Transverse colon (tissue), 4 donors: ENCODE results near the gene MANBA. TPM values are rescaled to one million over a fixed set of nuclear protein-coding genes. Genes with fewer than 3 reads are reported as not detected.

Source experiments
- DNase-seq: peaks from one replicate; pipeline ENCODE4 v3.0.0-alpha.2; 2019
- H3K27ac ChIP-seq, 4 donors: fragments of 200-600 bp; sonication (generic); 2 replicates each; pipeline ENCODE4 v1.5.1; 2016 to 2018; ENCODE audit warnings: inconsistent platforms in 4 of 4
- H3K27me3 ChIP-seq: fragments of 200-600 bp; sonication (generic); 2 replicates; pipeline ENCODE4 v1.5.1; 2017; ENCODE audit warnings: inconsistent platforms
- H3K36me3 ChIP-seq, 4 donors: fragments of 200-600 bp; sonication (generic); 2 replicates each; pipeline ENCODE4 v1.5.1; 2017 to 2019; ENCODE audit warnings: inconsistent platforms in 4 of 4
- H3K4me1 ChIP-seq, 4 donors: fragments of 200-600 bp; sonication (generic); 2 replicates each; pipeline ENCODE4 v1.5.1; 2017 to 2020; ENCODE audit warnings: inconsistent platforms in 4 of 4
- H3K4me3 ChIP-seq, 4 donors: fragments of 200-600 bp; sonication (generic); 1 replicate in 1 of 4; 2 replicates in 3 of 4; pipeline versions ENCODE4 v1.5.1 to v1.6.1; 2017 to 2019; ENCODE audit warnings: inconsistent platforms in 4 of 4
- H3K9me3 ChIP-seq, 2 donors: fragments of 200-600 bp; sonication (generic); 2 replicates each; pipeline ENCODE4 v1.5.1; 2017 to 2019; ENCODE audit warnings: inconsistent platforms in 2 of 2
- EP300 ChIP-seq: sonication (generic); formaldehyde crosslinking; IDR thresholded peaks from one replicate; pipeline ENCODE4 v1.6.1; 2017; ENCODE audit warnings: antibody characterized with exemption, low read depth
- POLR2A ChIP-seq: fragments of 450-650 bp; IDR thresholded peaks from one replicate; pipeline ENCODE4 v1.6.1; 2016; ENCODE audit warnings: antibody characterized with exemption, mild to moderate bottlenecking, moderate library complexity
- POLR2AphosphoS5 ChIP-seq, 3 donors: sonication (generic); formaldehyde crosslinking; IDR thresholded peaks; one replicate each; pipeline ENCODE4 v1.6.1; 2016; ENCODE audit warnings: antibody characterized with exemption in 3 of 3
- WGBS, 2 donors: methylation state at CpG; one replicate each; pipeline ENCODE4 v1.1.5; 2018; ENCODE audit warnings: low coverage in 1 of 2; 5-methylcytosine and 5-hydroxymethylcytosine counted together
- in situ Hi-C, 4 donors: fragments of 200-750 bp; cut with MboI; loops; one replicate each; pipeline versions ENCODE4 v1.15.0 to v1.15.1; 2017; ENCODE audit warnings: low sequenced_read_pairs in 3 of 4, low pct_ligation_motif_present in 1 of 4, low pct_unique_long_range_greater_than_20kb in 1 of 4
- intact Hi-C: fragments of 100-400 bp; cut with DNase I; formaldehyde crosslinking; loops from one replicate; pipeline ENCODE4 v1.15.1; 2023; ENCODE audit warnings: low total_unique reads
- total RNA-seq, 4 donors: library from RNA; depleted of rRNA; stranded (reverse); fragments of >200 nt; gene quantifications; one replicate each; pipeline ENCODE4 v1.1.0, GENCODE V29; 2016
- TF ChIP-seq, protein P1 (sequence below), 5 experiments: fragments of 200-600 bp in 3 of 5; fragments of 450-650 bp in 2 of 5; sonication (generic) in 3 of 5; IDR thresholded peaks; 1 replicate in 2 of 5; 2 replicates in 3 of 5; pipeline ENCODE4 v1.5.1; 2016 to 2017; ENCODE audit warnings: antibody characterized with exemption in 5 of 5, inconsistent platforms in 3 of 5, mild to moderate bottlenecking in 2 of 5, moderate library complexity in 1 of 5

The MANBA gene
- total RNA-seq, 4 donors from 2014 or later: 7.5 to 110 (median 27.9) TPM

DNA sequence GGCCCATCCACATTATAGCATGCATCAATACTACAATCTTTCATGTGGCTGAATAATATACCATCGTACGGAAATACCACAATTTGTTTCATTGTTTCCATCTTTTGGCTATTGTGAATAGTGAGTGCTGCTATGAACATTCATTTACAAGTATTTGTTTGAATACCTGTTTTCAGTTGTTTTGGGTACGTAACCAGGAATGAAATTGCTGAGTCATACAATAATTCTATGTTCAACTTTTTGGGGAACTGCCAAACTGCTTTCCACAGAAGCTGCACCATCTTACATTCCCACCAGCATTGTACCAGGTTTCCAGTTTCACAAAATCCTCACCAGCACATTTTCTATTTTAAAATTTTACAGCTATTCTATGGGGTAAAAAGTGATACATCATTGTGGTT is 28.5 kb upstream of the MANBA start:
- DNase-seq: no peak
- in situ Hi-C loops: no loop called here
- H3K36me3 ChIP-seq: no peaks in the 10 kb centered on the region
- H3K4me3 ChIP-seq: no peak overlapping the region
- no peaks in the 10 kb centered on the region for H3K4me1 ChIP-seq
- no peak overlapping the region for H3K27ac ChIP-seq
- no peaks in the 10 kb centered on the region for H3K27me3 ChIP-seq
- intact Hi-C loops: no loop called here
- H3K9me3 ChIP-seq: no peaks in the 10 kb centered on the region
- WGBS, 2 donors: 62 to 74% methylated on average over 3 of the region's 3 CpGs
- no peak for TF ChIP-seq POLR2A
- peak in 1 of 3 donors; percentile 51 for TF ChIP-seq POLR2AphosphoS5 (IDR thresholded peaks at IDR 0.05)

DNA sequence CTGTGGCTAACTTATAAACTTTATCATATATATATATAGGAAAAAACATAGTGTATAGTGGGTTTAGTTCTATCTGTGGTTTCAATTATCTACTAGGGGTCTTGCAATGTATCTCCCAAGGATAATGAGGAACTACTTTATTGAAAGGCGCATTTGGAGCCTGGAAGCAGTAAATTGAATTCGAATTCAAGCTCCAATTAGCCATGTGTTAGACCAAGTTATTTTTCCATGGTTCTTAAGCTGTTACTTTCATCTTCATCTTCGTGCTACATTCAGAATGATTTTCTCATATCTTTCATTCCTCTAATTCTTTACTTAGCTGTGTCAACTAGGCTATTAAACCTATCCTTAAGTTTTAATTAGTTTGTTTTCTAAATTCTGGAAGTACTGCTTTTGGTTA is 27.2 kb upstream of the MANBA start:
- TF ChIP-seq POLR2AphosphoS5 (IDR thresholded peaks at IDR 0.05): no peak
- TF ChIP-seq, protein P1, sequence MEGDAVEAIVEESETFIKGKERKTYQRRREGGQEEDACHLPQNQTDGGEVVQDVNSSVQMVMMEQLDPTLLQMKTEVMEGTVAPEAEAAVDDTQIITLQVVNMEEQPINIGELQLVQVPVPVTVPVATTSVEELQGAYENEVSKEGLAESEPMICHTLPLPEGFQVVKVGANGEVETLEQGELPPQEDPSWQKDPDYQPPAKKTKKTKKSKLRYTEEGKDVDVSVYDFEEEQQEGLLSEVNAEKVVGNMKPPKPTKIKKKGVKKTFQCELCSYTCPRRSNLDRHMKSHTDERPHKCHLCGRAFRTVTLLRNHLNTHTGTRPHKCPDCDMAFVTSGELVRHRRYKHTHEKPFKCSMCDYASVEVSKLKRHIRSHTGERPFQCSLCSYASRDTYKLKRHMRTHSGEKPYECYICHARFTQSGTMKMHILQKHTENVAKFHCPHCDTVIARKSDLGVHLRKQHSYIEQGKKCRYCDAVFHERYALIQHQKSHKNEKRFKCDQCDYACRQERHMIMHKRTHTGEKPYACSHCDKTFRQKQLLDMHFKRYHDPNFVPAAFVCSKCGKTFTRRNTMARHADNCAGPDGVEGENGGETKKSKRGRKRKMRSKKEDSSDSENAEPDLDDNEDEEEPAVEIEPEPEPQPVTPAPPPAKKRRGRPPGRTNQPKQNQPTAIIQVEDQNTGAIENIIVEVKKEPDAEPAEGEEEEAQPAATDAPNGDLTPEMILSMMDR (IDR thresholded peaks at IDR 0.05): no peak
- no peak for TF ChIP-seq POLR2A
- TF ChIP-seq EP300: no peak
- Histone ChIP-seq H3K4me1 (no peaks in the 10 kb centered on the region), H3K27ac (no peak overlapping the region), H3K36me3 (no peaks in the 10 kb centered on the region), H3K9me3 (no peaks in the 10 kb centered on the region), H3K4me3 (no peak overlapping the region), H3K27me3 (no peaks in the 10 kb centered on the region)
- intact Hi-C loops: no loop called here
- 97 to 98% methylated on average over 3 of the region's 3 CpGs for WGBS, 2 donors
- no peak for DNase-seq
- in situ Hi-C loops: no loop called here

DNA sequence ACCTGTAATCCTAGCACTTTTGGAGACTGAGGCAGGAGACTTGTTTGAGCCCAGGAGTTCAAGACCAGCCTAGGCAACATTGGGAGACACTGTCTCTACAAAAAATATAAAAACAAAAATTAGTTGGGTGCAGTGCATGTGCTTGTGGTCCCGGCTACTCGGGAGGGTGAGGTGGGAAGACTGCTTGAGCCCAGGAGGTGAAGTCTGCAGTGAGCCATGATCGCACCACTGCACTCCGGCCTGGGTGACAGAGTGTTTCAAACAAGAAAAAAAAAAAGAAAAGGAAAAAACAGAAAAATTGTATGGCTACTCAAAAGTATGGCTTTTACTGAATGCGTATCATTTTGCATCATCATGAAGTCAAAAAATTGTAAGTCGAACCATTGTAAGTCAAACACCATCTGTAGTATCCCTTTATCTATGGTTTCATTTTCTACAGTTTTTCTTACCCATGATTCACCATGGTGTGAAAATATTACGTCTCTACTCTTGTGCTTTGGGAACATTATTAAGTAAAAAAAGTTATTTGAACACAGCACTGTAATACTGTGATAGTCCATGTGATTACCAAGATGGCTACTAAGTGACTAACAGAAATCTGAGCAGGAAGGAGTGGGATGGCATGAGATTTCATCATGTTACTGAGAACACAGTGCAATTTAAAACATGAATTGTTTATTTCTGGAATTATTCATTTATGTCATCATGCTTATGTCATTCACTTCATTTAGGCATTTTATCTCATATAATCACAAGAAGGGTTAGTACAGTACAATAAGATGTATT is 26.5 kb upstream of the MANBA start:
- intact Hi-C loops (no loop called here), in situ Hi-C loops (no loop called here)
- Histone ChIP-seq H3K9me3 (no peaks in the 10 kb centered on the region), H3K27me3 (no peaks in the 10 kb centered on the region), H3K27ac (no peak overlapping the region), H3K4me1 (no peaks in the 10 kb centered on the region), H3K36me3 (no peaks in the 10 kb centered on the region), H3K4me3 (no peak overlapping the region)
- no peak for DNase-seq
- 84 to 96% methylated on average over 4 to 7 of the region's 7 CpGs for WGBS, 2 donors
- TF ChIP-seq POLR2A (no peak), EP300 (no peak), POLR2AphosphoS5 (IDR thresholded peaks at IDR 0.05) (no peak)
- TF ChIP-seq, protein P1 (IDR thresholded peaks at IDR 0.05): no peak

DNA sequence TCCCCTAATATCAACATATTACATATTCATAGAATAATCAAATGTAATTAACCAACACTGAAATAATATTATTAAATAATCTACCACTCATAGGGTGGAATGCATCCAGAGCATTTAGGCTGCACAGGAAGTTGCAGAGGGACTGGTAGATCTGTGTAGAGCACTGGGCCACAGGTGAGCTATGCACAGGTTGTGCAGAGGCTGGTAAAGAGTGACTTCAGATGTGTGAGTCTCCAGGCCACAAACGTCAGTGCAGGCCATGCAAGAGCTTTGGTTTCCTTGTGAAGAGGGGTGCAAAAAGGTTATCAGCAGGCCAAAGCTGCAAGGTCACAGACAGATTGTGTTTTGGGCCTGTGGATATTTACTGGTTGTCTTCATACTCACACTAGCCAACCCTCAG is 25.5 kb upstream of the MANBA start:
- TF ChIP-seq POLR2AphosphoS5 (IDR thresholded peaks at IDR 0.05) (no peak), EP300 (no peak), POLR2A (no peak)
- TF ChIP-seq, protein P1 (IDR thresholded peaks at IDR 0.05): no peak
- in situ Hi-C loops: no loop called here
- WGBS, 2 donors: 47% methylated on average over 1 of the region's 1 CpG; no CpG with 5 or more reads in 1 of the 2 donors
- Histone ChIP-seq H3K27me3 (no peaks in the 10 kb centered on the region), H3K4me1 (no peaks in the 10 kb centered on the region), H3K27ac (no peak overlapping the region), H3K36me3 (no peaks in the 10 kb centered on the region), H3K4me3 (no peak overlapping the region), H3K9me3 (no peaks in the 10 kb centered on the region)
- intact Hi-C loops: no loop called here
- DNase-seq: no peak
